Hepatocyte (in vitro differentiated cells): ENCODE measurements around the gene ITSN1. TPM values are rescaled to one million over a fixed set of nuclear protein-coding genes. Genes with fewer than 3 reads are reported as not detected.

Experiments
- DNase-seq: peaks from one replicate; pipeline ENCODE4 v3.0.0-alpha.2; 2016; ENCODE audit warnings: low spot score
- H2AFZ ChIP-seq: fragments of 200-600 bp; sonication (generic); 2 replicates; pipeline ENCODE4 v1.6.0; 2016; ENCODE audit warnings: antibody characterized with exemption, mild to moderate bottlenecking
- H3K27ac ChIP-seq: fragments of 200-600 bp; sonication (generic); 2 replicates; pipeline ENCODE4 v1.5.1; 2016; ENCODE audit warnings: mild to moderate bottlenecking
- H3K27me3 ChIP-seq: fragments of 200-600 bp; sonication (generic); 2 replicates; pipeline ENCODE4 v1.6.1; 2016
- H3K36me3 ChIP-seq: fragments of 200-600 bp; sonication (generic); replicated peaks from 2 replicates; pipeline ENCODE4 v1.5.1; 2016; ENCODE audit warnings: low read depth; ENCODE audit not compliant: insufficient read depth
- H3K4me1 ChIP-seq: fragments of 200-600 bp; sonication (generic); 2 replicates; pipeline ENCODE4 v1.5.1; 2016; ENCODE audit warnings: mild to moderate bottlenecking, moderate library complexity; ENCODE audit not compliant: insufficient read depth
- H3K4me2 ChIP-seq: fragments of 200-600 bp; sonication (generic); 2 replicates; pipeline ENCODE4 v1.6.0; 2016
- H3K4me3 ChIP-seq: fragments of 200-600 bp; sonication (generic); 2 replicates; pipeline ENCODE4 v1.5.1; 2016; ENCODE audit warnings: mild to moderate bottlenecking
- H3K79me2 ChIP-seq: fragments of 200-600 bp; sonication (generic); 2 replicates; pipeline ENCODE4 v1.6.0; 2017; ENCODE audit warnings: mild to moderate bottlenecking
- H3K9me2 ChIP-seq: fragments of 200-600 bp; sonication (generic); replicated peaks from 2 replicates; pipeline ENCODE4 v1.6.0; 2017; ENCODE audit warnings: mild to moderate bottlenecking; ENCODE audit not compliant: insufficient read depth
- H3K9me3 ChIP-seq: fragments of 200-600 bp; sonication (generic); 2 replicates; pipeline ENCODE4 v1.5.1; 2016; ENCODE audit warnings: low read depth, mild to moderate bottlenecking
- H4K20me1 ChIP-seq: fragments of 200-600 bp; sonication (generic); 2 replicates; pipeline ENCODE4 v1.6.0; 2016; ENCODE audit warnings: mild to moderate bottlenecking; ENCODE audit not compliant: insufficient read depth, poor library complexity, severe bottlenecking
- EZH2 ChIP-seq: fragments of 200-600 bp; sonication (generic); IDR thresholded peaks from 2 replicates; pipeline ENCODE4 v1.6.1; 2016; ENCODE audit warnings: antibody characterized with exemption, mild to moderate bottlenecking, borderline replicate concordance
- EZH2phosphoT487 ChIP-seq: fragments of 200-600 bp; sonication (generic); IDR thresholded peaks from one replicate; pipeline ENCODE4 v1.6.1; 2018; ENCODE audit warnings: antibody characterized with exemption, mild to moderate bottlenecking, low read depth, moderate library complexity; ENCODE audit not compliant: unreplicated experiment, severe bottlenecking
- WGBS: methylation state at CpG from one replicate; pipeline ENCODE4 v1.1.6; 2016; ENCODE audit warnings: low lambda C conversion rate; ENCODE audit errors: missing lambda C conversion rate; 5-methylcytosine and 5-hydroxymethylcytosine counted together
- polyA plus RNA-seq: library from polyadenylated mRNA; unstranded; fragments of >200 nt; fragmentation: Nextera tagmentation; extraction: Ambion mirVana; gene quantifications from 2 replicates; pipeline ENCODE4 v1.2.1, GENCODE V29; 2016
- total RNA-seq: library from RNA; depleted of rRNA; stranded (reverse); fragments of >200 nt; gene quantifications from 2 replicates; pipeline ENCODE4 v1.2.3, GENCODE V29; 2014
- TF ChIP-seq, protein P1 (sequence below): fragments of 200-600 bp; sonication (generic); IDR thresholded peaks from 2 replicates; pipeline ENCODE4 v1.5.1; 2016; ENCODE audit warnings: antibody characterized with exemption, mild to moderate bottlenecking; ENCODE audit not compliant: poor library complexity

The ITSN1 gene
- total and polyA plus RNA-seq, 2 experiments from 2014 or later: 43.6 to 46.0 TPM

DNA sequence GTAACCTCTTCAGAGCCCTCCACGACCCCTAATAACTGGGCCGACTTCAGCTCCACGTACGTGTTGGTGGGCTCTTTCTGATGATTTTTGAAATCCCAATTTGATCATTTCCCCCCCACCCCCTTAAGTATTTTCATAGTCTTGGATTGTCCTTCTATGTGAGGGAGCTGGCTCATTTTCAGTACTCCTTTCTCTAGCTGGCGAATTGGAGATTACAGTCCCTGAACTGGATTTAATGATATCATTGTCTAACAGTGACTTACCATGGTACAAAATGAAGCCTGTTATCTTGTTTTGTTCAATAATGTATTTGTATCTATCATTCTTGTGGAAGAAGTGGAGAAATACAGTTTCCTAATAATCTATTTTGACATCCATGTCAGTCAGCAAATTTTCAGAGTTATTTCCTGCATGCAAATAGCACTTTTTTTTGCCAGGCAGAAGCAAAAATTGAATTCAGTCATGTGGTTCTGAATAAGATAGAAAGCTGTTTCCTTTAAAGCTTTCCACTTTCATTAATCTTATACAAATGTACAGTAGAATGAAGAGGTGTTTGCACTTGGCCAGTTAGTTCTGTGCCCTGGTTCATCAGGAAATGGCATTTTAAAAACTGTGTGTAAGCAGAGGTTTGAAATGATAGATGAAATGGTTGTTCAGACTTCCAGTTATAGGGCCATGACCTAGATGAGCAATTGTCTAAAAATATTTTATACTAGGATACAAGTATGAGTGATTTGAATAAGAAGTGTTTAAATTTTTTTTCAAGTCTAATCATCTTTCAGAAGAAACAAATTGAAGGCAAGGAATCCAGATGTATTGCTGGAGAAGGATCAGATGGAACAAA, 169.1 kb downstream of the ITSN1 start:
- Histone ChIP-seq H3K27me3 (no peaks in the 10 kb centered on the region), H3K9me2 (no peaks in the 10 kb centered on the region), H2AFZ (no peak overlapping the region), H3K4me1 (no peaks in the 10 kb centered on the region), H3K9me3 (no peaks in the 10 kb centered on the region), H3K27ac (no peak overlapping the region), H3K79me2 (no peaks in the 10 kb centered on the region), H3K36me3 (no peaks in the 10 kb centered on the region), H3K4me2 (no peak overlapping the region), H4K20me1 (no peaks in the 10 kb centered on the region), H3K4me3 (no peak overlapping the region)
- TF ChIP-seq, protein P1, sequence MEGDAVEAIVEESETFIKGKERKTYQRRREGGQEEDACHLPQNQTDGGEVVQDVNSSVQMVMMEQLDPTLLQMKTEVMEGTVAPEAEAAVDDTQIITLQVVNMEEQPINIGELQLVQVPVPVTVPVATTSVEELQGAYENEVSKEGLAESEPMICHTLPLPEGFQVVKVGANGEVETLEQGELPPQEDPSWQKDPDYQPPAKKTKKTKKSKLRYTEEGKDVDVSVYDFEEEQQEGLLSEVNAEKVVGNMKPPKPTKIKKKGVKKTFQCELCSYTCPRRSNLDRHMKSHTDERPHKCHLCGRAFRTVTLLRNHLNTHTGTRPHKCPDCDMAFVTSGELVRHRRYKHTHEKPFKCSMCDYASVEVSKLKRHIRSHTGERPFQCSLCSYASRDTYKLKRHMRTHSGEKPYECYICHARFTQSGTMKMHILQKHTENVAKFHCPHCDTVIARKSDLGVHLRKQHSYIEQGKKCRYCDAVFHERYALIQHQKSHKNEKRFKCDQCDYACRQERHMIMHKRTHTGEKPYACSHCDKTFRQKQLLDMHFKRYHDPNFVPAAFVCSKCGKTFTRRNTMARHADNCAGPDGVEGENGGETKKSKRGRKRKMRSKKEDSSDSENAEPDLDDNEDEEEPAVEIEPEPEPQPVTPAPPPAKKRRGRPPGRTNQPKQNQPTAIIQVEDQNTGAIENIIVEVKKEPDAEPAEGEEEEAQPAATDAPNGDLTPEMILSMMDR: no peak
- TF ChIP-seq EZH2 (no peak), EZH2phosphoT487 (no peak)
- no peak for DNase-seq
- WGBS: 96% methylated on average over 5 of the region's 5 CpGs

DNA sequence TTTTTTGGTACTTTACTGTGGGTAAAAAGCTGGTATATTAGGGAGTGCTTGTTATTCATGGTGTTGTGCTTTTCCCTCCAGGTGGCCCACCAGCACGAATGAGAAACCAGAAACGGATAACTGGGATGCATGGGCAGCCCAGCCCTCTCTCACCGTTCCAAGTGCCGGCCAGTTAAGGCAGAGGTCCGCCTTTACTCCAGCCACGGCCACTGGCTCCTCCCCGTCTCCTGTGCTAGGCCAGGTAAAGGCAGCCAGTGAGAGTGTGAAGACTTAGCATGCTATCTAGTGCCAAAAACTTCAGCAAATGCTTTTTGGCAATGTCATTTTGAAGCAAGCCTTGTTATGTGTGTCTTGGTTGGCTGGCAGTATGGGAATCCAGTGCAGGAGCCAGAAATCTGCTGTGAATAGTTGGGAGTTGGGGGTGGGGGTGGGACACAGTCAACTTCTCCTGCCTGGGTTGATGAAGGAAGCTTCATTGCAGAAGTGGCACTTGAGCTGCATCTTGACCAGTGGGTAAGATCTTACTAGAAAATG, 171.6 kb downstream of the ITSN1 start:
- no peak overlapping the region for H2AFZ ChIP-seq
- no peaks in the 10 kb centered on the region for H3K36me3 ChIP-seq
- H3K4me1 ChIP-seq: no peaks in the 10 kb centered on the region
- no peaks in the 10 kb centered on the region for H3K27me3 ChIP-seq
- H3K79me2 ChIP-seq: no peaks in the 10 kb centered on the region
- H3K9me2 ChIP-seq: no peaks in the 10 kb centered on the region
- WGBS: 97% methylated on average over 7 of the region's 7 CpGs
- TF ChIP-seq EZH2phosphoT487: no peak
- TF ChIP-seq, protein P1: no peak
- TF ChIP-seq EZH2: no peak
- DNase-seq: no peak
- H3K9me3 ChIP-seq: no peaks in the 10 kb centered on the region
- H3K27ac ChIP-seq: no peak overlapping the region
- H4K20me1 ChIP-seq: no peaks in the 10 kb centered on the region
- no peak overlapping the region for H3K4me3 ChIP-seq
- H3K4me2 ChIP-seq: no peak overlapping the region

DNA sequence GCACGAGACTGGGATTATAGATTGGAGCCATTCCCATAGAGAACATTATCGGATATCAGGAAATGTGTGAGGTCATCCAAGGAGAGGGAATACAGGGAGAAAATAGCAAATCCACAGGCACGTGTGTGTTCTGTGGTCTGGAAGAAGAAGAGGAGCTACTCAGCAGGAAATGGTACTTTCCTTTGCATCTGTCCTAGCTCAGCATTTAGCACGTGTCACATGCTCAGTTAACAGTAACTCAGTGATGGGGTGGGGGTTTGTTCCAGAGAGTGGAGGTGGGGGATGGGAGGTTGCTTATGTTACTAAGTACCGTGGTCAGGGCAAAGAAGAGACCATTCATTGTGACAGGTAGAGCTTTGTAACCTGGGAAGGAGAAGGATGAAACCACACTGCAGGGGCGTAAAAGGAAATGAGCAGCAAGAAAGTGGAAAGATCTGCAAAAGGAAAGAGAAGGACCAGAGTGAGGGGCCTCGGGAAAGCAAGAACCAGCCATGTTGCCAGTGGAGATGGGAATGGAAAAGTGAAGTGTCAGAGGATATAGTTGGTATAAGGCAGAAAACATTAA, 172.9 kb downstream of the ITSN1 start:
- no peaks in the 10 kb centered on the region for H3K79me2 ChIP-seq
- no peak overlapping the region for H2AFZ ChIP-seq
- DNase-seq: no peak
- no peaks in the 10 kb centered on the region for H3K9me3 ChIP-seq
- H3K4me1 ChIP-seq: no peaks in the 10 kb centered on the region
- 73% methylated on average over 7 of the region's 7 CpGs for WGBS
- H3K4me3 ChIP-seq: no peak overlapping the region
- H3K4me2 ChIP-seq: no peak overlapping the region
- no peaks in the 10 kb centered on the region for H3K9me2 ChIP-seq
- no peaks in the 10 kb centered on the region for H3K36me3 ChIP-seq
- TF ChIP-seq, protein P1: no peak
- TF ChIP-seq EZH2 (no peak), EZH2phosphoT487 (no peak)
- no peaks in the 10 kb centered on the region for H3K27me3 ChIP-seq
- H3K27ac ChIP-seq: no peak overlapping the region
- no peaks in the 10 kb centered on the region for H4K20me1 ChIP-seq
